ENCODE measurements around the gene BPTF.

GRCh38 chr17:67836205-67836987 is 11.1 kb downstream of the BPTF start:
- TF ChIP-seq POLR2AphosphoS5 (IDR thresholded peaks at IDR 0.05; ENCODE audit: low read depth, low read length), result no peak
- TF ChIP-seq CTCF (IDR thresholded peaks at IDR 0.05; ENCODE audit: control extremely low read depth in 1 of 3, insufficient read depth in 1 of 3, low read depth in 1 of 3, low read length in 3 of 3), result no peak
- no peak for TF ChIP-seq BACH1 (IDR thresholded peaks at IDR 0.05; ENCODE audit: low read length)
- TF ChIP-seq PHF8 (conservative IDR thresholded peaks at IDR 0.05; ENCODE audit: low read depth, low read length), result no peak
- no peak for TF ChIP-seq EZH2 (IDR thresholded peaks at IDR 0.05; ENCODE audit: low read depth, low read length, severe bottlenecking)
